HT-29 (cell line): ENCODE measurements around the gene FAF1. TPM values are rescaled to one million over a fixed set of nuclear protein-coding genes. Genes with fewer than 3 reads are reported as not detected.
A peak's percentile ranks its signal among the peaks of the same experiment; 100 is the strongest.
"Not testable (repeated sequence)": the region's sequence is repeated elsewhere in the genome, so short reads cannot be mapped to it uniquely, and the experiment has no call there.

Experiments used
- DNase-seq: peaks from one replicate; pipeline ENCODE4 v3.0.0-alpha.2; 2015; ENCODE audit warnings: low spot score
- total RNA-seq: library from RNA; depleted of rRNA; stranded (reverse); fragments of >200 nt; shearing (Covaris generic); gene quantifications from 2 replicates; pipeline ENCODE4 v1.2.3, GENCODE V29; 2014

Gene FAF1
- total RNA-seq, 1 experiment from 2014 or later = 25.9 TPM

DNA sequence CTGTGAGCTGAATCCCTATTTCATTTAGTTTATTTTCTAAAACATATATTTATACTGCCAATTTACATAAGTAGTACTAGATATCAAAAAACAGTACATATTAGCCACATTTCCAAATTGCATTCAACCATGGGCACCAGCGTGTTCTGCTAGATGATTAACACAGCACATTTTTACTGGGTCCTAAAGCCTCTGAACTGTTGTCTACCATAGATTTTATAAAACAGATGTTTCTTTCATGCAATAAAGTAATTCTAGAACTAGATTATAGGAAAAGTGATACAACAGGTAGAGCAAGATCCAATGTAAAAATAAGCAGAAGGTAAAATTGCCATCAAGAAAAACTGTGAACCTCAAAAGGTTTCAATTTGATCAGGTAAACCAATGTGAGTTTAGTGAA is 108.6 kb downstream of the FAF1 start:
- no peak for DNase-seq

- DNase-seq = no peak
These were observed 109.0 kb downstream of the FAF1 start for GRCh38 chr1:50851034-50851433.

- DNase-seq = no peak
These were observed 112.8 kb downstream of the FAF1 start for GRCh38 chr1:50847303-50847702.

GRCh38 chr1:50846224-50846839 is 113.7 kb downstream of the FAF1 start:
- peak; percentile 28 for DNase-seq

- no peak for DNase-seq
These were observed 118.2 kb downstream of the FAF1 start for GRCh38 chr1:50841791-50842387.

- no peak for DNase-seq
These were observed 124.0 kb downstream of the FAF1 start for GRCh38 chr1:50836117-50836516.

GRCh38 chr1:50833216-50833615 is 126.9 kb downstream of the FAF1 start:
- DNase-seq = no peak

GRCh38 chr1:50832167-50832566 is 127.9 kb downstream of the FAF1 start:
- no peak for DNase-seq

DNA sequence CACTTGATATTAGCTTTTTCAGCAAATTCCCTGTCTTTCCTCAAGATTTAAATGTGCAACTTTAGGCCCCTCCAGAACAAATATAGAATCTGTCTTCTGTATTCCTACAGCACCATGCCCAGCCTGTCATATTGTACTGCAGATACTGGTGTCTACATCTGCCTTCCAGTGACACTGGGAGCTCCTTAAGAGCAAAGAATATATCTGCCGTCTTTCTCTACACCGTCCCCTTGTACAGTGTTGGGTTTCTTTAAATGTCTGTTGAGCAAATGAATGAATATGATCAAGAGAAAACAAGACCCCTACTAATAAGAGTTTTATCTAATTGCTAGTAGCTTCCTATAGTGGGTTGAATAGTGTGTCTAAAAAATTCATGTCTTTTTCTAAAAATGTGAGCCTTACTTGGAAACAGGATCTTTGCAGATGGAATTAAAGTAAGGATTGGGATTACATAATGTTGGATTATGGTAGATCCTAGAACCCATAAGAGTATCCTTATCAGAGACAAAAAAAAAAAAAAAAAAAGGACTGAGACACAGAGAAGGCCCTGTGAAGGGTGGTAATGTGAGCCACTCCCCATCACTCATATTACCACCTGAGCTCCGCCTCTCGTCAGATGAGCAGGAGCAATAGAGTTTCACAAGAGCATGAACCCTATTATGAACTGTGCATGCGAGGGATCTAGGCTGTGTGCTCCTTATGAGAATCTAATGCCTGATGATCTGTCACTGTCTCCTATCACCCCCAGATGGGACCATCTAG is 128.6 kb downstream of the FAF1 start:
- DNase-seq = no peak

- no peak for DNase-seq
These were observed 129.4 kb downstream of the FAF1 start for GRCh38 chr1:50830621-50831020.

DNA sequence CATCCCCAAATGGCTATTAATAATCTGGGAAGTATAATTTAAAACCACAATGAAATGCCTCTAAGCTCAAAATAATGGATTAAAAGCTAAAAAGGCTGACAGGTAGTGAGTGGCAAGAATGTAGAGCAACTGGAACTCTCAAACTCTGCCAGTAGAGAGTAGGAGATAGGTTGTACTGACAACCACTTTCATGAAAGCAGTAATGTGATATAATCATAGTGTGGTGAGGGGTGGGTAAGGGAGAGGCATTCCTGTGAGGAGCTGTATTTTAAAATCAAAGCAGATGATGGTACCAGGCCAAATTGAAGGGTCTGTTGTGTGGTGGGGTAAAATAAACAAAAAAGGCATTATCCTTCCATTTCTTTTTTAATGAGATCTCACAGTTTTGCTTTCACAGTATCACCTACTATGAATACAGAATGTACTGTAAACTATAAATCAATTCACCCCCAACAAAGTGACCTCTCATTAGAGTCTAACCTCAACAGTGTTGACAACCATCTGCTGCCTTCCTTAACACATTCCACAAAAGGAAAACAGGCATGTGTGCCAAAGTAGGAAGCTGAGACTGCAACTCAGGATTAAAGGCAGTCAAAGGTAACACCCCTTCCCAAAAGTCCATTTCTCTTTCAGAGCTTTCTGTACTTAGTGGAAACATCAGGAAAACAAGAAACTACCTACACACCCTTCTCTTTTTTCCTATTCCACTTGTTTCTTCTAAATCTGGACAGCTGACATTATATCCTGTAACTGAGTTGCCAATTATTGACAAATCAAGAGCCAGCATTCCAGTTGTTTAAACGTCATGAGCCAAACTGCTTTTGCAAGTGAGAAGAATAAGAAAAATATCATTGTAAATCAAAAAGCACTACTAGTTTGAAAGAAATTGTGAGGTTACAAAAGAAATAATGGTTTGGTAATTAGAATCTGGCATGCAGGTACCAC is 130.8 kb downstream of the FAF1 start:
- peak; percentile 19 for DNase-seq

- DNase-seq = no peak
These were observed 132.5 kb downstream of the FAF1 start for GRCh38 chr1:50827546-50827945.

DNA sequence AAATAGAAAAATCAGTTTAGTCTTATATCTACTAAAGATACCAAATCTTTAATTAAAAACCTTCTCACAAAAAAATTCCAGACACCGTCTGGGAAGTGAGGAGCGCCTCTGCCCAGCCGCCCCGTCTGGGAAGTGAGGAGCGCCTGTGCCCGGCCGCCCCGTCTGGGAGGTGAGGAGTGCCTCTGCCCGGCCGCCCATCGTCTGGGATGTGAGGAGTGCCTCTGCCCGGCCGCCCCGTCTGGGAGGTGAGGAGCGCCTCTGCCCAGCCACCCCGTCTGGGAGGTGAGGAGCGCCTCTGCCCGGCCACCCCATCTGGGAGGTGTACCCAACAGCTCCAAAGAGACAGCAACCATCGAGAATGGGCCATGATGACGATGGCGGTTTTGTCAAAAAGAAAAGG is 133.3 kb downstream of the FAF1 start:
- DNase-seq = not testable (repeated sequence)

DNA sequence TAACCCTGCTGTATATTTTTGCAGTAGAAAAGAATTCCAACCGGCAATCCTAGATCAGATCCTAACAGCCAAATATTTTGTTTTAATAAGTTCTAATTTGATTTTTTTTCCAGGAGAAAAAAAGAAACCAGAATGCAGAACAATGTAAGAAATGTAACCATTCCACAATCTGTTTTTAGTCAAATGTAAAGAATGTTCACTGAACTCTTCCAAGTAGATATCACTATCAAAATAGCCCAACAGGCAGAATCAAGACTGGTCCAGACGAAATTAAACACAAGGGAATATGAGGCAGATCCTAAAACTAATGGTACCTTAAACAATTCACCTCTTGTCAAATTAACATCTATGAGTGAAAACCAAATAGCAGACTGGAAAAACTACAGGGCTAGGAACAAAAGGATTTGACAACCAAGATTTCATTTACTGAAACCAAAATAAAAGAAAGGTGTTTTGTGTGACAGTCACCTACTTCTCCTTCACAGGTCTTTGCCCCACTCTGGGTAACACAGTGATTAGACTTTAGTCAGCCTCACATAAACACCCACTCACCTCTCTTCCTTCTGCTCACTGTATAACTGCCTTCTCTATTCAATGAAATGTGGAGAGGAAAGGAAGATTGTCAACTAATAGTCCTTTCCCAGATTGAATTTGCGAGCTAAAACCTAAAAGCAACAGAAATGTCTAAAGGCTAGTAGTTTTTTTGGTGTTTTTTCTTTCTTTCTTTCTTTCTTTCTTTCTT is 137.9 kb downstream of the FAF1 start:
- no peak for DNase-seq

GRCh38 chr1:50820545-50820944 is 139.5 kb downstream of the FAF1 start:
- no peak for DNase-seq

GRCh38 chr1:50812346-50812745 is 147.7 kb downstream of the FAF1 start:
- DNase-seq = no peak

- no peak for DNase-seq
These were observed 151.8 kb downstream of the FAF1 start for GRCh38 chr1:50808296-50808695.

GRCh38 chr1:50796272-50796671 is 163.8 kb downstream of the FAF1 start:
- DNase-seq = no peak

- DNase-seq = no peak
These were observed 166.5 kb downstream of the FAF1 start for GRCh38 chr1:50793521-50793920.

GRCh38 chr1:50787266-50787665 is 172.8 kb downstream of the FAF1 start:
- no peak for DNase-seq

DNA sequence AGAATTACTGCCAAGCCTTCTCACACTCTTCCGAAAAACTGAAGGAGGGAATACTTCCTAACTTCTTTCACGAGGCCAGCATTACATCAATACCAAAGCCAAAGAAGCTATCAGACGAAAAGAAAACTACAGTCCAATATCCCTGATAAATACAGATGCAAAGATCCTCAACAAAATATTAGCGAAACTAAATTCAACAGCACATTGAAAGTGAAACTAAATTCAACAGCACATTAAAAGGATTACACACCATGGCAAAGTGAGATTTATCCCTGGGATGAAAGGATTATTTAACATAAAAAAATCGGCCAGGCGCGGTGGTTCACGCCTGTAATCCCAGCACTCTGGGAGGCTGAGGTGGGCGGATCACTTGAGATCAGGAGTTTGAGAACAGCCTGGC is 176.8 kb downstream of the FAF1 start:
- no peak for DNase-seq
